IPS-18c (cell line): ENCODE measurements around the gene CCR3.

ENCODE experiments used
- H3K4me3 ChIP-seq: 2 replicates; pipeline ENCODE4 v1.7.0; 2013; ENCODE audit warnings: low read depth, mild to moderate bottlenecking, low read length, moderate library complexity; ENCODE audit not compliant: insufficient read depth
- H3K9me3 ChIP-seq: one replicate; pipeline ENCODE4 v1.6.1; 2013; ENCODE audit warnings: mild to moderate bottlenecking, low read length, moderate library complexity; ENCODE audit not compliant: control insufficient read depth, insufficient read depth

CCR3 gene

DNA sequence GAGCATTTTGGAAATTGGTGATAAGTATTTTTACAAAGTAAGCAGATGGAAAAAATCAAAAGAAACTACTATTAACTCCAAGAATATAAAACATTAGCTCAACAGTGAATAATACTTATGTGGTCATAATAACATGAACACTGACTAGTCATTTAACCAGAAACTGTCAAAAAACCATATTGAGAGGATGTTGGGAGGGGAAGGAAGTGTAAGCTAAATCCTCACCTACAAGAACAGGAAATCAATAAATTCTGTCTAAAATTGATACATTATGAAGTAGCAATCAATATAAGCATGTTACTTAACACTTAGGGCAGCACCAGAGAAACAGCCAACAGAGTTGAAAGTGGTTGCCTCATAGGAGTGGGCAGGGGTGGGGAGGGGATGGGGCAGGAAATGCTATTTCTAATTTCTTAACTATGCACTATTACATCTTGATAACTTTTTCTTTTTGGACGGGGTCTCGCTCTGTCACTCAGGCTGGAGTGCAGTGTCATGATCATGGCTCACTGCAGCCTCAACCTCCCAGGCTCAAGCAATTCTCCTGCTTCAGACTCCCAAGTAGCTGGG, 41.7 kb downstream of the CCR3 start:
- Histone ChIP-seq H3K4me3 (no peak overlapping the region), H3K9me3 (no peaks in the 10 kb centered on the region)

DNA sequence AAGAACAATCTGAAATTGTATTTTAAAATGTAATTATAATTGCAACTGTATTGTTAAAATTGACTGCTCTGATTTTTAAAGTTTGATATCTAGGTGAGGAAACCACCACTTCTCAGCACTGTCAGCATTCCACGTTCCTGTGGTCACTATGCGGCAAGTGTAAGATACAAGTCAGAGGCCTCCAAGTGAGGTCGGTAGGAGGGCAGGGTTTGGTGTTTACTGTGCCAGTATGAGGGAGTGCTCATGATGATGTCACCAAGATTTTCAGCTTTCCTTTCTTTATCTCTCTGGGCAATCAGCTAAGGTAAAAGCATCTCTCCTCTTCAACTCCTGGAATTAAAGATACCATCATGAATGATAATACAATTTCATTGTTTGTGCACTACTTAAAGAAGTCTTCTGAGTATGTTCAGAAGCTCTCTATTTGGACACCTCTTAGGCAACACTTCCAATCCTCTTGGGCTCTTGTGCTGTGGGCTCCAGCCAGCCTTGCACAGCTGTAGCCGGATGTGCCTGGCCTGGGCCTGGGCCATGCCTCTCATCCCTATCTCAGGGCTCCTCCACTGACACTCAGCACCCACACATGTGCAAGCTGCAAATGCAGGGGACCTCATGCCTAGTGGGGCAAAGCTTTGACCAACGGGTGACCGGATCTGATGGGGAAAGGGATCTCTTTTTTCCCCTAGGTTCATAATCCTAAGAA, 42.9 kb downstream of the CCR3 start:
- H3K4me3 ChIP-seq, result no peak overlapping the region

DNA sequence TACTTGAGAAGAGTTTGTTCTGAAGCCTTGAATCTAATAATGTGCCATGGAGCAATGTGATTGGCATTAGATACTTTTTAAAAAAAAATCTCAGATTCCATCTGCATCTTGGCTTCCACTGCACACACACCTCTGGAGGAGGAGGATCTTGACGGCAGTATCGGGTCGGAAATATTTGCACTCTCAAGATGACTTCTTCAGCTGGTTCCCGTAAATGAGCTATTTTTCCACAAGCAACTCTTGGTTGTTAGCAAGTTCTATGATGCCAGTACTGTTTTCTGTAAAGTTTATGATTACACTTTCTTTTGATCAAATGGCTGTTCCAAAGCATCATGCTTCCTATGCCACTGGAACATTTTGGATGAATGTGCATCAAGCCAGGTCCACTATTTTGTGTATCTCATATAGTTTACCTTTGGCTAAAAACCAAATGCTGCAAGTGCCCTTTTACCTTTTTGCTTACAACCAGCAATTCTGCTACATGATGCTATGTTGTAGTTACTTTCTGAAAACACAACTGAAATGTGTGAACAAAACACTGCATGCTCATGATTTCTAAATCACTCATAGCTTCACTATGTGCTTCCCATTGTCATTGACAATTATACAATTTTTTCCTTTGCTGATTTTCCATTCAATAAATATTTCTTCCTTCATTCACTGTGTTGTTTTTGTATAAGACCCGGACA, 43.8 kb downstream of the CCR3 start:
- Histone ChIP-seq H3K4me3 (no peak overlapping the region), H3K9me3 (no peaks in the 10 kb centered on the region)

More for the DNA sequence above, 42.9 kb downstream of the CCR3 start:
- H3K9me3 ChIP-seq, result no peaks in the 10 kb centered on the region

- Histone ChIP-seq H3K4me3 (no peak overlapping the region), H3K9me3 (no peaks in the 10 kb centered on the region)
Observed at GRCh38 chr3:46286947-46287565, 44.8 kb downstream of the CCR3 start.

- H3K4me3 ChIP-seq, result no peak overlapping the region
- H3K9me3 ChIP-seq, result no peaks in the 10 kb centered on the region
Observed at GRCh38 chr3:46289551-46289950, 47.3 kb downstream of the CCR3 start.

DNA sequence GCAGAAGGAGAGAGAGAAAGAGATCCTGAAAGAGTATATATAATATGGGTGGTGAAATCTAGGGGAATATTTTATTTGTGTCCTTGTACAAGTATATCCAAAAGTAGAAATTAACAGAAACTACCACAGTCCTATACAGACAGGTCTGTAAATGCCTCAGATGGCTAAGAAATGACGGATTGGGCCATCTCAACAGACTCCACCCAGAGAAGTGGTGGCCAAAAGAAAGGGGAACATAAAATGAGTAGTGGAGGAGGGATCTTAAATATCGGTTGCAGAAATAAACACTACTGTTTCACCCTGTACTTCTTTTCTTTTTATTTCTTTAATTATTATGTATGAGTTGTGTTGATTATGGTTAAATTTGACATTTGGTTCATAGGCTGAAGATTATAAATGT, 47.7 kb downstream of the CCR3 start:
- Histone ChIP-seq H3K9me3 (no peaks in the 10 kb centered on the region), H3K4me3 (no peak overlapping the region)

DNA sequence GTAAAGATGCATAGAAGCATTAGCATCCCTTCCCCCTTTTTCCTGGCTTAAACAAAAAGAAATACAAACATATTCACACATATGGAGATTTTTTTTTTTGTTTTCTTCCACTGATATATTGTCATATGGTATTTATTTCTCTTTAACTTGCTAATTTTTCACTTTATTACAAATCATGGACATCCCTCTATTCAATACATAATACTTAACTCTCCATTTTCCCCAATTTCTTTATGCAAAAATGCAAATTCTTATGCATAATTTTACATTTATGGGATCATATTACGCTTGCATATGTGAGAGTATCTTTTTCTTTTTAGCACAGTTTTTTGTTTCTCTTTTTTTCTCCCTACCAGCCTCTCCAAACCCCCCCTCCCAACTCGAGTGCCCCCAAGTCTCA, 48.8 kb downstream of the CCR3 start:
- no peak overlapping the region for H3K4me3 ChIP-seq
- no peaks in the 10 kb centered on the region for H3K9me3 ChIP-seq

- no peak overlapping the region for H3K4me3 ChIP-seq
- no peaks in the 10 kb centered on the region for H3K9me3 ChIP-seq
Observed at GRCh38 chr3:46293035-46293724, 50.9 kb downstream of the CCR3 start.

DNA sequence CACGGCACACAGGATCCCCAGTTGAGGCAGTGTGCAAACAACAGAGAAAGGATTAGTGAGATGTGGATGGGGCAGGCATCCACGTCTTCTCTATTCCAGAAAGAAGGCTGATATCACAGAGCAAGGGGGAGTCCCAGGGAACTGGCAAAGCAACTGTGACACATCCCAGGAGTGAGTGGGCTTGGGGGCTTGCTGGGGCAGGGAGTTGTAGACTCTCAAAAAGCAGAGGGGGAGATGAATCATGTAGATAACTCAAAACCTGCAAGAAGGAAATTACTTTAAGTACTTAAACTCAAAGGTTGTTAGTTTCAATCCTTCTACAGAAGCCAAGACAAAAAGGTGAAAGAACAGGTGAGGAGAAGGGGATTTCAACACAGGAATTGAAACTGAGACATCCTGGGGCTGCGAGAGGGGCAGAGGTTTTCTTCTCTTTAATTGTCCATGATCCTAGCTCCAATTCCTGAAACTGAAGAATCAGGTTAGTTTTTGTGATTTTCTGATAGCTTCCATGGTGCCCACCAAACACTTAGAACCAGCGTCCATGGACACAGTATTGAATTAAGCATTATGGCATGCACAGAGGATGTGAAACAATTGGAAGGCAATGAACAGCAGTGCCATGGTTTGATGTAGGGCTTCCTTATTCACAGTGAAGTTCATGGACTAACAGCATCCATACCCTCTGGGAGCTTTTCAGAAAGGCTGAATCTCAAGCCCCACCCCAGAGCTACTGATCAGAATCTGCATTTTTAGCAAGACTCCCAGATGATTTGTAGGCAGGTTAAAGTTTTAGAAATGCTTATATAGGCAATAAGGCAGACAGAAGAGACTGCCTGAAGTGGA, 52.0 kb downstream of the CCR3 start:
- no peaks in the 10 kb centered on the region for H3K9me3 ChIP-seq
- no peak overlapping the region for H3K4me3 ChIP-seq

DNA sequence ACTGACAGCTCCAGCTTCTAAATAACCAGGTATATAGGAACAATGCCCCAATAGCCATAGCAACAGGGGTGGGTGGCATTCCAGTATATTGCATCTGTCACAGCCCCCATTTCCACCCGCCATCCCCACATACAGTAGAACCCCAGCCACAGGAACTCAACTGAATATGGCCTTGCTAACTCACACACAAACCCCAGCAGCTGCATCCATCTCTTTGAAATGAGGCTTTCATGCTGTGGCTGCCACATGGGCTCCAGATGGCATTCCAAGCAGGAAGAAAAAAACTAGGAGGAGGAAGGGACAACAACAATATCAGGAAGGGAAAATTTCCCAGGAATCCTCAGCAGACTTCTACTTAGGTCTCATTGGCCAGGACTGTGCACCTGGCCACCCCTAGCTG, 54.6 kb downstream of the CCR3 start:
- H3K4me3 ChIP-seq, result no peak overlapping the region
- no peaks in the 10 kb centered on the region for H3K9me3 ChIP-seq

DNA sequence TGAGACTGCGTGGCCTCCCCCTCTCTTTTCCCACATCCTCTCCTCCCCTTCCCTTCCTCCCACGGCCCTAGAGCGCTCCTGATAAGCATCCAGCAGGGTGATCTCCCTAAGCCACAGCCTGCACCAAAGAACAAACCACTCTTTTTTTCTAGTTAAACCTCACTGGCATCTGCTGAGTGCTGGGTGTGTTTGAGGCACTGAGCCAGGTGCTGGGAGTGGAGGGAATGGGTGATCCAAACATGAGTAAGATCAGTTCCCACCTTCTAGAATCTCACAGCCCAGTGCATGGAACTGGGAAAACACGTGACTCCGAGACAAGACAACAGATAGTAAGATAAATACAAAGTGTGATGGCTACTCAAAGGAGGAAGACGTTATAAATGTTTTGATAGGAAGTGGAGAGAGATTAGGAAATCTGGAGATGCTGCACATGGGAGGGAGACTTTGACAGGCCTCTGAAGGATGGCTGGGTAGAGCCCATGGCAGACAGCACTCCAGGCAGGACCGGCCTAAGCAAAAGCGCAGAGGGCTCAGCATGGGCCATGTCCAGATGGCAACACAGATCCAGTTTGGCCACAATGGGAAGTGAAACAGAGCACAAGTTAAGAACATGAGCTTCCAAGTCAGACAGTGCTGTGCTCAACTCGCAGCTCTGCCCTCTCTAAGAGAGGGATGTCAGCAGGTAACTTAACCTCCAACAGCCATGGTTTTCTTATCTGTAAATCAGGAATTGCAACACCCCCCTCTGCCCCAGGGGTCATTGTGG, 55.6 kb downstream of the CCR3 start:
- H3K4me3 ChIP-seq, result no peak overlapping the region
- H3K9me3 ChIP-seq, result no peaks in the 10 kb centered on the region

- Histone ChIP-seq H3K4me3 (no peak overlapping the region), H3K9me3 (no peaks in the 10 kb centered on the region)
Observed at GRCh38 chr3:46298871-46299607, 56.8 kb downstream of the CCR3 start.

DNA sequence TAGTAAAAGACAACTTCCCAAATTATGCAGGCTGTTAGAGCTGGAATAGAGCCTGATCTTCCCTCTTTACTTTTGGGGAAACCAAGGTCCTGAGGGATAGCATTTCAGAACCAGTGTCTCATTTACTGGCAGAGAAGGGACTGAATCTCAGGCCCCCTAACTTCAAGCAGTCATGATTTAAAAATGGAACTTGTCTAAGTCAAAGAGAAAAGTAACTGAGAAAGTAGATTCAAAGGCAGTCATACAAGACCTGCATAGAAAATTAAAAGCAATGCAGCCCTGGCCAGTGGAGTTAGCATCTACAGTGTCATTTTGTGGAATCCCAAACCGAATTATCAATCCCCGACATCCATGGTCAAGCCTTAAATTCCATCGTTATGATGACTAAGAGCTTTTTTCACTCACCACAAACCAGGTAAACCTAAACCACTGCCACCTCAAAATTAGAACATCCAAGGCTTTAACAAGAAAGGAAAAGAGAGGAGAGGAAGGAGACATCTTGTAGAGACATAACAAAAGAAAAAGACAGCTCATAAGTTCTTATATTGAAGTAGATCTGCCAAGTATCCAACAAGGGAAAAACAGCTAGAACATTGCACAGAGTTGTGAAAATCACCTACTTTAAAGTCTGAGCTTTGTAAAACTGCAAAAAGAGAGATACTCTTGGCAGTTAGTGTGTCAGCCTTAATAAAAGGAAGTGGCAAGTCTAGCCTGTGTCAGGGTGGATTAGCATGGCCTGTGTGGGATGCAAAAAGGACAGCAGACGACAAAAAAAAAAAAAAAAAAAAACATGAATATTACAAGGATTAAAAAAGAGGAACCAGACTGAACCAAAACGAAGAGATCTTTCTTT, 57.6 kb downstream of the CCR3 start:
- Histone ChIP-seq H3K4me3 (no peak overlapping the region), H3K9me3 (no peaks in the 10 kb centered on the region)

DNA sequence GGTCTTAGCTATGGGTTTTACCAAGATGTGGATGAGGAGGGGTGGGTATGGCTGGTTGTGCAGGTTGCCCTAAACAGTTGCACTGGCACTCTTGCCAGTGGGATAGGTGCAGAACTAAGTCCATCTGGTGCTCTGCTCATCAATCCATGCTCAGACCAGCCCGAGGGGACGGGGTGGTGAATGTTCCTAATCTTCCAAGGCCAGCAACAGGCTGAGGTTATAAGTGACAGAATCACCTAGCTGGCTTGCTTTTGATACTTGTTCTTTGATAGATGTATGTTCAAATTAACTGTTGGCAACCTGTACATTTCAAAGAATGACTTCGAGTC, 58.2 kb downstream of the CCR3 start:
- Histone ChIP-seq H3K9me3 (no peaks in the 10 kb centered on the region), H3K4me3 (no peak overlapping the region)
